ENCODE data around the gene RABGAP1L. TPM values are rescaled to one million over a fixed set of nuclear protein-coding genes. Genes with fewer than 3 reads are reported as not detected.

Gene RABGAP1L
- total RNA-seq, 1 donor from 2014 or later, result 30.3 TPM

DNA sequence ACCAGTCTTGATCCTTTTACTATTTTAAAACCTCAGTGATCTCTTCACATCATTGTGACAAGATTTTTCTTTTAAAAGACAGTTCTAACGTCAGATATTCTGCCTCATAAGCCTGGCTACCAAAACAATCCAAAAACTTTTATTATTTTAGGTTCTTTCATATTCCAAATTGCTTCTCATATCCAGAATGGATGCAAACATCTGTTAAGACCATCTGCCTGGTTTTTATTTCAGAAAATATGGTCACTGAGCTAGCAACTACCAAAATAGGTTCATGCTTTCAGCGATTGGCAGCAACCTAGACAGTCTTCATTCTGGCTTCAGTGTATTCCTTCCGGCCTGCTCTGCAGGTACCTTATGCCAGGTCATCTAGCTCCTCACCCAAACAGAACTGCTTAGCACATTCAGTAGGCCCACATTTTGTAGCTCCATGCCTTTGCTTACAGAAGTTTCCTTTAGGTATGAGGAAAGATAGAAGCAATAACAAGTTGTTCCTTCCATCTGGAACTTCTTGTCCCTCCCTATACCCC, 781.4 kb downstream of the RABGAP1L start:
- H3K9me3 ChIP-seq (ENCODE audit: control insufficient read depth in 3 of 3, low read length in 3 of 3), result no peaks in the 10 kb centered on the region
- H3K4me1 ChIP-seq (ENCODE audit: control insufficient read depth in 3 of 3, insufficient read depth in 3 of 3, low read length in 3 of 3), result peaks cover 0 to 2% (median 0%) of the 10 kb centered on the region in 3 donors
- no peaks in the 10 kb centered on the region for H3K27me3 ChIP-seq (ENCODE audit: control insufficient read depth in 3 of 3, insufficient read depth in 3 of 3, low read length in 3 of 3)
- H3K36me3 ChIP-seq (ENCODE audit: control insufficient read depth in 3 of 3, insufficient read depth in 3 of 3, low read length in 3 of 3), result no peaks in the 10 kb centered on the region
- H3K4me3 ChIP-seq (ENCODE audit: low read length in 3 of 3), result no peak overlapping the region
- H3K9ac ChIP-seq (ENCODE audit: low read depth in 1 of 3, low read length in 3 of 3), result no peak overlapping the region
- H3K27ac ChIP-seq (ENCODE audit: low read depth, low read length), result no peak overlapping the region

DNA sequence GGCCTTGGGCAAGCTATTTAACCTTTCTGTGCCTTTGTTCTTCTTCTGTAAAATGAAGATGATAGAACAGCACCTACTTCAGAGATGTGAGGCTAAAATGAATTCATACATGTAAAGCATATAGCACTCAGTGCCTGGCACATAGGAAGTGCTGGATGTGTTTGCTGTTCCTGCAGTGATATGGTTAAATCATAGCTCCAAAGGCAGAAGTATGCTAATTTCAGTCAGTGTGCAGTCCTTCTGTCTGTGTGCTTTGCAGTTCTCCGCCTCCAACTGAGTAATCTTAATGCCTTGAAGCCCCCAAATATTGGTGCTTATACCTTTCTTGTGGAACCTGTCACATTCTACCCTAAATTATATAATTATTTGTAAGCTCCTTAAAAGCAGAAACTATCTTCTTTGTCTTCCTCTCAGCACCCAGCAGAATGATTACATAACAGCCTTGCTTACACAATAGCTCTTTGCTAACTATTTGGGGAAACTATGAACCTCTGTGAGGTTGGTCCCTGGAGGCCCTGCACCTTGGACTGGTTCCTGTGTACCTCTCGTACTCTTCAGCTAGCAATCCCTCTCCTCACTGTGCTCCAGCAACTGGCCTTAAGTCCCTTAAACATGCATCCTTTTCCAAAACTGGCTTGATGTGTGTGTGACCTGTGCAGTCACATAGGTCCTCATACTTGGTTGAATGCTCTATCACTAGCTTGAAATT, 783.4 kb downstream of the RABGAP1L start:
- H3K9ac ChIP-seq (ENCODE audit: low read depth in 1 of 3, low read length in 3 of 3), result no peak overlapping the region
- peaks cover 0 to 2% (median 0%) of the 10 kb centered on the region in 3 donors for H3K4me1 ChIP-seq (ENCODE audit: control insufficient read depth in 3 of 3, insufficient read depth in 3 of 3, low read length in 3 of 3)
- H3K9me3 ChIP-seq (ENCODE audit: control insufficient read depth in 3 of 3, low read length in 3 of 3), result no peaks in the 10 kb centered on the region
- H3K36me3 ChIP-seq (ENCODE audit: control insufficient read depth in 3 of 3, insufficient read depth in 3 of 3, low read length in 3 of 3), result no peaks in the 10 kb centered on the region
- no peak overlapping the region for H3K4me3 ChIP-seq (ENCODE audit: low read length in 3 of 3)
- no peaks in the 10 kb centered on the region for H3K27me3 ChIP-seq (ENCODE audit: control insufficient read depth in 3 of 3, insufficient read depth in 3 of 3, low read length in 3 of 3)
- no peak overlapping the region for H3K27ac ChIP-seq (ENCODE audit: low read depth, low read length)

DNA sequence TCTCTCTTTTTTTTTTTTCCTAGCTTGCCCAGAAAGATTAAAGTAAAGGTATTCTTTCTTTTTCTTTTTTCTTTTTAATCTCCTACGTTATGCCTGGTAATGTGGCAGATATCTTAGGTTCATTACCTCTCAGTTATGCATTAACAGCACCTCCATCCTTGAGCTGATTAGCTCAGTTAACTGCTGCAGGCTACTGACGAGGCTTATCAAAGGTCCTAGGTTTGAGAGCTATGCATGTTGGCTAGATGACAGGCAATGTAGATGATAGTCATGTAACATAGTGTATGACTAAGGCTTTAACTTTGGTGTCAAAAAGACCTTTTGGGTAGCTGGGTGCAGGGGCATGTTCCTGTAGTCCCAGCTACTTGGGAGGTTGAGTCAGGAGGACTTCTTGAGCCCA, 786.7 kb downstream of the RABGAP1L start:
- H3K36me3 ChIP-seq (ENCODE audit: control insufficient read depth in 3 of 3, insufficient read depth in 3 of 3, low read length in 3 of 3), result no peaks in the 10 kb centered on the region
- H3K9me3 ChIP-seq (ENCODE audit: control insufficient read depth in 3 of 3, low read length in 3 of 3), result no peaks in the 10 kb centered on the region
- peaks cover 0 to 2% (median 0%) of the 10 kb centered on the region in 3 donors for H3K4me1 ChIP-seq (ENCODE audit: control insufficient read depth in 3 of 3, insufficient read depth in 3 of 3, low read length in 3 of 3)
- no peak overlapping the region for H3K27ac ChIP-seq (ENCODE audit: low read depth, low read length)
- no peak overlapping the region for H3K4me3 ChIP-seq (ENCODE audit: low read length in 3 of 3)
- no peaks in the 10 kb centered on the region for H3K27me3 ChIP-seq (ENCODE audit: control insufficient read depth in 3 of 3, insufficient read depth in 3 of 3, low read length in 3 of 3)
- no peak overlapping the region for H3K9ac ChIP-seq (ENCODE audit: low read depth in 1 of 3, low read length in 3 of 3)

DNA sequence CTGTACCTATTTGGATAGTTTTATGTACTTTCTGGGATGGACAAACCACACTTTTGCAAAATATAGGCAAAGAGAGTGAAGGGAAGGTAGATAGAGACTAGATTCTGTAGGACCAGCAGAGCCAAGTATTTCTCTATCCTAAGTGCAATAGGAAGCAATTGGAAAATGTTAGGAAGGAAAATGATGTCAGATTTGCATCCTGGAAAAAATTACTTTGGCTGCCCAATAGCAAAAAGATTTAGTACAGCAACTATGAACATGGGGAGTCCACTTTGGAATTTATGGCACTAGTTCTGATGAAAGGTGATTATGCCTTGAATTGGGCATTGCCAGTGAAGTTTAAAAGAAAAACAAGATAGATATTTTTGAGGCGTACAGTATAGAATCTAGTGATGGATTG, 789.7 kb downstream of the RABGAP1L start:
- H3K4me3 ChIP-seq (ENCODE audit: low read length in 3 of 3), result no peak overlapping the region
- H3K36me3 ChIP-seq (ENCODE audit: control insufficient read depth in 3 of 3, insufficient read depth in 3 of 3, low read length in 3 of 3), result no peaks in the 10 kb centered on the region
- no peaks in the 10 kb centered on the region for H3K4me1 ChIP-seq (ENCODE audit: control insufficient read depth in 3 of 3, insufficient read depth in 3 of 3, low read length in 3 of 3)
- no peak overlapping the region for H3K9ac ChIP-seq (ENCODE audit: low read depth in 1 of 3, low read length in 3 of 3)
- H3K9me3 ChIP-seq (ENCODE audit: control insufficient read depth in 3 of 3, low read length in 3 of 3), result no peaks in the 10 kb centered on the region
- H3K27me3 ChIP-seq (ENCODE audit: control insufficient read depth in 3 of 3, insufficient read depth in 3 of 3, low read length in 3 of 3), result no peaks in the 10 kb centered on the region
- H3K27ac ChIP-seq (ENCODE audit: low read depth, low read length), result no peak overlapping the region

DNA sequence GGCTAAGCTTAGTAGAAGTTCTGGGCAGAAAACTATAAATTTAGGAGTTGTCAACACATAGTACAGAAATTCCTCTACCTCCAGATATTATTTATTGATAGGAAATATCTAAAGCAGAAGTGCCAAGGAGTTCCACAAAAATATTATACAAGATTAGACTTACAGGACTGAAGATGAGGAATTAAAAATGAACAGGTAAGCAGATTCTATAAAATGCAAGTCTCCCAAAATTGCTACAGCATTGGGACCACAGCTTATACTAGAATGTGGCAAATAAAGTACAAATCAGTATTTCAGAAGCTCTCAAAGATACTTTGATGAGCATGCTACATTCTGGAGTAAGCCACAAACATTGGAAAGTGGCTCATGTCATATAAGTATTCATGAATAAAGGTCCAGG, 790.3 kb downstream of the RABGAP1L start:
- no peak overlapping the region for H3K4me3 ChIP-seq (ENCODE audit: low read length in 3 of 3)
- no peaks in the 10 kb centered on the region for H3K27me3 ChIP-seq (ENCODE audit: control insufficient read depth in 3 of 3, insufficient read depth in 3 of 3, low read length in 3 of 3)
- no peaks in the 10 kb centered on the region for H3K9me3 ChIP-seq (ENCODE audit: control insufficient read depth in 3 of 3, low read length in 3 of 3)
- H3K4me1 ChIP-seq (ENCODE audit: control insufficient read depth in 3 of 3, insufficient read depth in 3 of 3, low read length in 3 of 3), result peaks cover 0 to 3% (median 0%) of the 10 kb centered on the region in 3 donors
- H3K27ac ChIP-seq (ENCODE audit: low read depth, low read length), result no peak overlapping the region
- H3K36me3 ChIP-seq (ENCODE audit: control insufficient read depth in 3 of 3, insufficient read depth in 3 of 3, low read length in 3 of 3), result no peaks in the 10 kb centered on the region
- no peak overlapping the region for H3K9ac ChIP-seq (ENCODE audit: low read depth in 1 of 3, low read length in 3 of 3)

DNA sequence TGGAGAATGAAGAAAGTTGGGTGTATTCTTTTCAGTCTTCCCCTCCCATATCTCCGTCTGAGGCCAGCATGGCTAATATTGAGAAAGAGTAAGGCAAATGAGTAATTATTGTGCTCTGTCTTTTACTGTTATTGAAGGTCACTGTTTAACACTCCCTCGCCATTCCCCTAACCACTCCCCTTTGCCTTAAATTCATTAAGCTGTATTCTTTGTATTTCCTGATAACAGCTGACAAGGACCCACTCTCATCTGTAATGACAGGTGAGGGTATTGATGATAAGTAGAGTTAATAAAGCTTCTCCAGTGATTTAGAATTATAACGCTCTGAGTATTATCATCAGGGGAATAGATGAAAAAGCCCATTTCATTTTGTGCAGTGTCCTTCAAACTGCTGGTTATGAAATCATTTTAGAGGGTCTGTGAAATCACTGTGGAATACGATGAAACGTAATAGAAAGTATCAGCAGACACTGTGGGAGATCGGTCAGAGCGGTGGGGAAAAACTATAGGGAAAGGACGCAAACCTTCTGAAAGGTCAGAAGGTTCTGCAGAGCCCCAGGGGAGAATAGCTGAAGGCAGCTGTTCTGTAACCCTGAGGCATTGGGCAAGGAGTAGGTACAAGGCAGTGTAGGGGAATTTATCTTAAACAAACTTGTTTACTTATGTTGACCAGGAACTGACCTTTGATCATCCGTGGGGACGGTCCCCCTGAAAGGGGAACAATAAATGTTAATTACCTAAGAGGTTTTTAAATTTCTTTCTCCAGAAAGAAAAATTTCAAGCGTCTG, 794.2 kb downstream of the RABGAP1L start:
- H3K9ac ChIP-seq (ENCODE audit: low read depth in 1 of 3, low read length in 3 of 3), result peak overlapping the region in 1 of 3 donors; percentile 15
- peaks cover 0 to 3% (median 0%) of the 10 kb centered on the region in 3 donors for H3K4me1 ChIP-seq (ENCODE audit: control insufficient read depth in 3 of 3, insufficient read depth in 3 of 3, low read length in 3 of 3)
- no peaks in the 10 kb centered on the region for H3K36me3 ChIP-seq (ENCODE audit: control insufficient read depth in 3 of 3, insufficient read depth in 3 of 3, low read length in 3 of 3)
- no peaks in the 10 kb centered on the region for H3K9me3 ChIP-seq (ENCODE audit: control insufficient read depth in 3 of 3, low read length in 3 of 3)
- no peak overlapping the region for H3K4me3 ChIP-seq (ENCODE audit: low read length in 3 of 3)
- no peaks in the 10 kb centered on the region for H3K27me3 ChIP-seq (ENCODE audit: control insufficient read depth in 3 of 3, insufficient read depth in 3 of 3, low read length in 3 of 3)
- H3K27ac ChIP-seq (ENCODE audit: low read depth, low read length), result no peak overlapping the region

DNA sequence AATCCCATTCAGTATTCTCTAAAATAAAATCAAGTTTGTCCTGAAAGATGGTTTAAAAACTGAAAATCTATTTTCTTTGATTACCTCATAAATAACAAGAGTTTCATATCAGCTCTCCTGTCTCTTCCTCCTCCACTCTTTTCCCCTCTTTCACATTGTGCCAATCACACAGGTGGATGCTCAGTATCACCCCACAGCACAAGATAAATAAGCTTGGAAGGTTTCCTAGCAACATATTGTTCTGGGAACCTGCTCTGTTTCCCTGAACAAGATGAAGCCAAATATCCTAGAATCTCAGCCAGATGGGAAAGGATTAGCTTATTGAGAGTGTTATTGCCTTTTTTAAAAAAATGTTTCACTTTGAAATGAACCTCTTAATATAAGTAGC, 794.7 kb downstream of the RABGAP1L start:
- H3K27ac ChIP-seq (ENCODE audit: low read depth, low read length), result no peak overlapping the region

DNA sequence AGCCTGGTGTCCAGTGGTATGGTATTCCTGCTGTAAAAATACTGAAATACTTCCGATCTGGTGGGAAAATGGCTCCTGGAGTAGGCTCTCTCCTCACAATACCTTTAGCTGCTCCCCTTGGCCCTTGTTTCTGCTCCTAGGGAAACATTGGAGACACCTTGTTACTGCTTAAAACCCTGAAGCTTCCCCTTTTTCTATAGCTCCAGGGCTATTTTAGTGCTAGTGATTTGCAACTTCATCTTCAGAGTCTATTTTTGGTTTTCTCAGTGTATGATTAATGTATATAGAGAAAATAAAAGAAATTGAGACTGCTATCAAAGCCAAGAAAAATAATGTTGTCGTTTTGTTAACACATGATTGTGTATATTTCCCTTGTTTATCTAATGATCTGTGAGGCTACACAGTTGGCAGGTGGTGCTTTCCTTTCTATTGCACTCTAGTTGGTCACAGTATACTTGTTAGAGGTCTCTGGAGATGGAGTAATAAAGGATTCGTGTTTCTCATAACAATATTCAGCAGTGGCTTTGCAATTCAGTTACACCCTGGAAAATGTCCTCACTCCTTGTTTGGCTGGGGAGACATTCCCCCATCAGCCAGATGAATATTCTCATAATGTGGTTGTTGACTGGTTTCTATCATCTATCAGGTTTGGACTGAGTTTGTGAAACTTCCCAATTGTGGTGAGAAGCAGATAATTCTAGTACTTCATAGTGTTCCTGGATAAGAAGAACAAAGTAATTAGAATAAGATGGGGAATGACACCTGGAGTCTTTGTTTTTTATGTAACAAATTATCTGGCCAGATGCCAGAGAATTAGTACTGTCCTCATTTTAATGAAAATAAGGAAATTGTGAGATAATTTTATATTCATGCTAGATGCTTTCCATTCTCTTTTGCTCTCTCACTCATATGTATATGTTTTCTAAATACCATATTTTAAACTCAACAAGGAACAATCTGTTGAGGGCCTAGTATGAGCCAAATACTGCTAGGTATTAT, 795.6 kb downstream of the RABGAP1L start:
- no peaks in the 10 kb centered on the region for H3K27me3 ChIP-seq (ENCODE audit: control insufficient read depth in 3 of 3, insufficient read depth in 3 of 3, low read length in 3 of 3)
- no peak overlapping the region for H3K4me3 ChIP-seq (ENCODE audit: low read length in 3 of 3)
- no peak overlapping the region for H3K27ac ChIP-seq (ENCODE audit: low read depth, low read length)
- H3K9me3 ChIP-seq (ENCODE audit: control insufficient read depth in 3 of 3, low read length in 3 of 3), result no peaks in the 10 kb centered on the region
- no peak overlapping the region for H3K9ac ChIP-seq (ENCODE audit: low read depth in 1 of 3, low read length in 3 of 3)
- H3K4me1 ChIP-seq (ENCODE audit: control insufficient read depth in 3 of 3, insufficient read depth in 3 of 3, low read length in 3 of 3), result peaks cover 0 to 3% (median 0%) of the 10 kb centered on the region in 3 donors
- no peaks in the 10 kb centered on the region for H3K36me3 ChIP-seq (ENCODE audit: control insufficient read depth in 3 of 3, insufficient read depth in 3 of 3, low read length in 3 of 3)

More for the DNA sequence above, 794.7 kb downstream of the RABGAP1L start:
- H3K4me1 ChIP-seq (ENCODE audit: control insufficient read depth in 3 of 3, insufficient read depth in 3 of 3, low read length in 3 of 3), result peaks cover 0 to 3% (median 0%) of the 10 kb centered on the region in 3 donors
- H3K36me3 ChIP-seq (ENCODE audit: control insufficient read depth in 3 of 3, insufficient read depth in 3 of 3, low read length in 3 of 3), result no peaks in the 10 kb centered on the region
- H3K9me3 ChIP-seq (ENCODE audit: control insufficient read depth in 3 of 3, low read length in 3 of 3), result no peaks in the 10 kb centered on the region
- H3K4me3 ChIP-seq (ENCODE audit: low read length in 3 of 3), result no peak overlapping the region
- H3K27me3 ChIP-seq (ENCODE audit: control insufficient read depth in 3 of 3, insufficient read depth in 3 of 3, low read length in 3 of 3), result no peaks in the 10 kb centered on the region
- no peak overlapping the region for H3K9ac ChIP-seq (ENCODE audit: low read depth in 1 of 3, low read length in 3 of 3)

DNA sequence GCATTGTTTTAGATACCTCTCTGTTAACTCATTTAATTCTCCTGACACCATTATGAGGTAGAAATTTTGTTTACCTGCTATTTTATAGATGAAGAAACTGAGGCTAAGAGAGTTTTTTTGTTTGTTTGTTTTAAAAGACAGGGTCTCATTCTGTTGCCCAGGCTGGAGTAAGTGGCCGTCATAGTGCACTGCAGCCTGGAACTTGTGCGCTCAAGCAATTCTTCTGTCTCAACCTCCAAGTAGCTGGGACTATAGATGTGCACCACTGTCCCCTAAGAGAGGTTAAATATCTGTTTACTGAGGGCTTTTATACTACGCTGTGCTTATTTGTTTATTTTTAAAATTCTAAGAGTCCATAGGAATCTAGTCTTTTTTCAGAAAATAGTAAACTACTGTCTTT, 796.8 kb downstream of the RABGAP1L start:
- Histone ChIP-seq H3K27ac (ENCODE audit: low read depth, low read length) (no peak overlapping the region), H3K4me3 (ENCODE audit: low read length in 3 of 3) (no peak overlapping the region), H3K27me3 (ENCODE audit: control insufficient read depth in 3 of 3, insufficient read depth in 3 of 3, low read length in 3 of 3) (no peaks in the 10 kb centered on the region)

More for the DNA sequence above, 796.8 kb downstream of the RABGAP1L start:
- Histone ChIP-seq H3K9ac (ENCODE audit: low read depth in 1 of 3, low read length in 3 of 3) (no peak overlapping the region), H3K36me3 (ENCODE audit: control insufficient read depth in 3 of 3, insufficient read depth in 3 of 3, low read length in 3 of 3) (no peaks in the 10 kb centered on the region), H3K9me3 (ENCODE audit: control insufficient read depth in 3 of 3, low read length in 3 of 3) (no peaks in the 10 kb centered on the region), H3K4me1 (ENCODE audit: control insufficient read depth in 3 of 3, insufficient read depth in 3 of 3, low read length in 3 of 3) (peaks cover 0 to 3% (median 0%) of the 10 kb centered on the region in 3 donors)

All from skeletal muscle tissue (tissue), 4 donors.